Measurements from ENCODE around the gene TET3. TPM values are rescaled to one million over a fixed set of nuclear protein-coding genes. Genes with fewer than 3 reads are reported as not detected.

Gene TET3
- total RNA-seq, 1 donor from 2014 or later, result 22.7 TPM

- no peaks in the 10 kb centered on the region for H3K27me3 ChIP-seq
- peaks cover 23 to 49% of the 10 kb centered on the region in 2 donors for H3K36me3 ChIP-seq
- no peaks in the 10 kb centered on the region for H3K9me3 ChIP-seq
- H3K4me3 ChIP-seq, result no peak overlapping the region
- intact Hi-C loops (cut with DNase I), result no loop called here
- TF ChIP-seq CTCF (IDR thresholded peaks at IDR 0.05), result no peak
- no peak overlapping the region for H3K27ac ChIP-seq
- no peak for DNase-seq (ENCODE audit: low spot score in 2 of 2)
- H3K4me1 ChIP-seq, result no peaks in the 10 kb centered on the region
These were observed 23.4 kb upstream of the TET3 start for GRCh38 chr2:73961274-73961673.

- Histone ChIP-seq H3K27ac (no peak overlapping the region), H3K36me3 (peaks cover 19 to 42% of the 10 kb centered on the region in 2 donors), H3K27me3 (no peaks in the 10 kb centered on the region), H3K4me1 (no peaks in the 10 kb centered on the region), H3K9me3 (no peaks in the 10 kb centered on the region), H3K4me3 (no peak overlapping the region)
- TF ChIP-seq CTCF (IDR thresholded peaks at IDR 0.05), result no peak
- intact Hi-C loops (cut with DNase I), result no loop called here
- no peak for DNase-seq (ENCODE audit: low spot score in 2 of 2)
These were observed 22.7 kb upstream of the TET3 start for GRCh38 chr2:73961823-73962615.

- no peak overlapping the region for H3K4me3 ChIP-seq
- TF ChIP-seq CTCF (IDR thresholded peaks at IDR 0.05), result no peak
- H3K27ac ChIP-seq, result no peak overlapping the region
- intact Hi-C loops (cut with DNase I), result no loop called here
- H3K4me1 ChIP-seq, result no peaks in the 10 kb centered on the region
- H3K36me3 ChIP-seq, result peaks cover 19 to 34% of the 10 kb centered on the region in 2 donors
- H3K27me3 ChIP-seq, result no peaks in the 10 kb centered on the region
- DNase-seq (ENCODE audit: low spot score in 2 of 2), result no peak
- H3K9me3 ChIP-seq, result no peaks in the 10 kb centered on the region
These were observed 21.9 kb upstream of the TET3 start for GRCh38 chr2:73962798-73963197.

GRCh38 chr2:73963385-73964120 lies 21.2 kb upstream of the TET3 start:
- no peaks in the 10 kb centered on the region for H3K27me3 ChIP-seq
- H3K27ac ChIP-seq, result no peak overlapping the region
- no peaks in the 10 kb centered on the region for H3K4me1 ChIP-seq
- intact Hi-C loops (cut with DNase I), result no loop called here
- peaks cover 14 to 26% of the 10 kb centered on the region in 2 donors for H3K36me3 ChIP-seq
- no peak for TF ChIP-seq CTCF (IDR thresholded peaks at IDR 0.05)
- no peak overlapping the region for H3K4me3 ChIP-seq
- DNase-seq (ENCODE audit: low spot score in 2 of 2), result no peak
- H3K9me3 ChIP-seq, result no peaks in the 10 kb centered on the region

- Histone ChIP-seq H3K27me3 (no peaks in the 10 kb centered on the region), H3K4me3 (no peak overlapping the region), H3K9me3 (no peaks in the 10 kb centered on the region), H3K27ac (no peak overlapping the region), H3K36me3 (peaks cover 8 to 20% of the 10 kb centered on the region in 2 donors), H3K4me1 (no peaks in the 10 kb centered on the region)
- TF ChIP-seq CTCF (IDR thresholded peaks at IDR 0.05), result no peak
- no peak for DNase-seq (ENCODE audit: low spot score in 2 of 2)
- intact Hi-C loops (cut with DNase I), result no loop called here
These were observed 20.5 kb upstream of the TET3 start for GRCh38 chr2:73964223-73964622.

Data from ascending aorta (tissue), 2 donors.